ENCODE results near the gene UTF1. TPM values are rescaled to one million over a fixed set of nuclear protein-coding genes. Genes with fewer than 3 reads are reported as not detected.

The UTF1 gene
- total RNA-seq, 4 donors from 2014 or later = not detected

GRCh38 chr10:133212853-133213494 lies 17.0 kb upstream of the UTF1 start:
- no peak for DNase-seq
- no peak for TF ChIP-seq POLR2A (IDR thresholded peaks at IDR 0.05)
- TF ChIP-seq CTCF (IDR thresholded peaks at IDR 0.05) = no peak
- Histone ChIP-seq H3K27me3 (peaks cover 0 to 31% (median 0%) of the 10 kb centered on the region in 4 donors), H3K36me3 (no peaks in the 10 kb centered on the region), H3K4me3 (no peak overlapping the region), H3K4me1 (no peaks in the 10 kb centered on the region), H3K27ac (no peak overlapping the region), H3K9me3 (no peaks in the 10 kb centered on the region)
- WGBS, 2 donors = no CpG with 5 or more reads among the region's 20 CpGs
- intact Hi-C loops (cut with DNase I) = no loop called here

GRCh38 chr10:133213641-133214467 lies 16.2 kb upstream of the UTF1 start:
- H3K9me3 ChIP-seq = no peaks in the 10 kb centered on the region
- intact Hi-C loops (cut with DNase I) = no loop called here
- no peak overlapping the region for H3K27ac ChIP-seq
- no peak for TF ChIP-seq POLR2A (IDR thresholded peaks at IDR 0.05)
- TF ChIP-seq CTCF (IDR thresholded peaks at IDR 0.05) = no peak
- DNase-seq = no peak
- H3K4me1 ChIP-seq = no peaks in the 10 kb centered on the region
- WGBS, 2 donors = 74 to 96% methylated on average over 4 to 16 of the region's 32 CpGs
- H3K27me3 ChIP-seq = peaks cover 0 to 39% (median under 1%) of the 10 kb centered on the region in 4 donors
- H3K4me3 ChIP-seq = no peak overlapping the region
- H3K36me3 ChIP-seq = no peaks in the 10 kb centered on the region

GRCh38 chr10:133214468-133215410 lies 15.3 kb upstream of the UTF1 start:
- Histone ChIP-seq H3K27me3 (peaks cover 0 to 48% (median 5%) of the 10 kb centered on the region in 4 donors), H3K36me3 (no peaks in the 10 kb centered on the region), H3K4me3 (no peak overlapping the region), H3K27ac (no peak overlapping the region), H3K9me3 (no peaks in the 10 kb centered on the region), H3K4me1 (no peaks in the 10 kb centered on the region)
- intact Hi-C loops (cut with DNase I) = no loop called here
- WGBS, 2 donors = 60 to 65% methylated on average over 3 to 7 of the region's 28 CpGs
- no peak for DNase-seq
- TF ChIP-seq CTCF (IDR thresholded peaks at IDR 0.05) = no peak
- TF ChIP-seq POLR2A (IDR thresholded peaks at IDR 0.05) = no peak

GRCh38 chr10:133215586-133215985 lies 14.4 kb upstream of the UTF1 start:
- Histone ChIP-seq H3K4me1 (no peaks in the 10 kb centered on the region), H3K4me3 (no peak overlapping the region), H3K27ac (no peak overlapping the region), H3K27me3 (peaks cover 0 to 54% (median 6%) of the 10 kb centered on the region in 4 donors), H3K9me3 (no peaks in the 10 kb centered on the region), H3K36me3 (no peaks in the 10 kb centered on the region)
- intact Hi-C loops (cut with DNase I) = no loop called here
- DNase-seq = no peak
- WGBS, 2 donors = 87 to 90% methylated on average over 7 to 8 of the region's 27 CpGs
- no peak for TF ChIP-seq CTCF (IDR thresholded peaks at IDR 0.05)
- TF ChIP-seq POLR2A (IDR thresholded peaks at IDR 0.05) = no peak

Data from esophagus squamous epithelium (tissue), 5 donors.